ENCODE results near the gene SOX5. TPM values are rescaled to one million over a fixed set of nuclear protein-coding genes. Genes with fewer than 3 reads are reported as not detected.

Gene SOX5
- total and polyA plus RNA-seq, 2 of the 8 experiments (the other 6 are each of a cell fraction or from before 2014, with no cell fraction given), result 2.2 to 2.6 TPM

GRCh38 chr12:23657598-23657997, 291.9 kb downstream of the SOX5 start:
- TF ChIP-seq POLR2A (IDR thresholded peaks at IDR 0.05; ENCODE audit: control extremely low read depth in 1 of 2, low read depth in 2 of 2, low read length in 2 of 2) (no peak), HDAC6 (IDR thresholded peaks at IDR 0.05; ENCODE audit: low read depth, low read length) (no peak), CHD1 (IDR thresholded peaks at IDR 0.05; ENCODE audit: low read depth, low read length) (no peak), SIN3A (conservative IDR thresholded peaks at IDR 0.05 in 1 of 2, IDR thresholded peaks at IDR 0.05 in 1 of 2; ENCODE audit: low read depth in 1 of 2, low read length in 2 of 2) (no peak), CEBPB (IDR thresholded peaks at IDR 0.05; ENCODE audit: low read depth, low read length) (no peak), SIX5 (IDR thresholded peaks at IDR 0.05; ENCODE audit: low read depth, low read length) (no peak), USF2 (IDR thresholded peaks at IDR 0.05; ENCODE audit: low read length) (no peak), SAP30 (IDR thresholded peaks at IDR 0.05; ENCODE audit: insufficient read depth, insufficient replicate concordance, low read length) (no peak), KDM5A (IDR thresholded peaks at IDR 0.05; ENCODE audit: low read length) (no peak), JUND (IDR thresholded peaks at IDR 0.05; ENCODE audit: low read length) (no peak)
- Histone ChIP-seq H2BK5ac (ENCODE audit: low read depth, low read length) (no peak overlapping the region), H3K27me3 (replicated peaks in 1 of 4; ENCODE audit: control insufficient read depth in 3 of 4, extremely low read depth in 1 of 4, insufficient read depth in 3 of 4, low read length in 3 of 4) (peaks cover 0 to 1% (median 0%) of the 10 kb centered on the region in 4 experiments; a peak in 1 of 7 replicates), H4K8ac (ENCODE audit: extremely low read depth, insufficient read depth, low read length) (no peak overlapping the region), H2BK12ac (ENCODE audit: low read depth, low read length) (no peak overlapping the region), H3K4me2 (ENCODE audit: insufficient read depth in 1 of 2, low read depth in 2 of 2, low read length in 2 of 2) (no peak overlapping the region), H3K9me3 (ENCODE audit: insufficient read depth in 2 of 2, low read depth in 1 of 2, low read length in 1 of 2) (no peaks in the 10 kb centered on the region), H3K23ac (ENCODE audit: insufficient read length) (no peak overlapping the region), H3K18ac (ENCODE audit: extremely low read depth, low read length) (no peak overlapping the region), H4K91ac (replicated peaks; ENCODE audit: insufficient read length, low read length) (no peak overlapping the region), H3K27ac (ENCODE audit: low read depth, low read length) (no peak overlapping the region), H3K79me2 (ENCODE audit: control insufficient read depth in 1 of 2, insufficient read depth in 2 of 2, low read length in 2 of 2) (no peaks in the 10 kb centered on the region), H3K79me1 (ENCODE audit: low read depth, low read length) (no peaks in the 10 kb centered on the region), H2BK120ac (replicated peaks; ENCODE audit: low read depth, low read length) (no peak overlapping the region), H3K4ac (replicated peaks; ENCODE audit: insufficient read length, low read depth, low read length) (no peak overlapping the region), H3K9ac (replicated peaks in 1 of 4; ENCODE audit: extremely low read depth in 1 of 4, low read depth in 3 of 4, low read length in 3 of 4) (no peak overlapping the region), H2AK5ac (ENCODE audit: low read depth, low read length) (no peak overlapping the region), H2AFZ (ENCODE audit: low read length) (no peak overlapping the region), H3K14ac (ENCODE audit: insufficient read length) (no peak overlapping the region), H4K20me1 (replicated peaks in 1 of 2; ENCODE audit: control insufficient read depth in 1 of 2, insufficient read depth in 2 of 2, low read length in 2 of 2) (no peaks in the 10 kb centered on the region), H2BK15ac (ENCODE audit: low read length) (no peak overlapping the region), H3K4me1 (replicated peaks in 1 of 4; ENCODE audit: control insufficient read depth in 3 of 4, insufficient read depth in 4 of 4, low read length in 3 of 4) (no peaks in the 10 kb centered on the region), H3K23me2 (ENCODE audit: low read depth, low read length) (peaks cover 2% of the 10 kb centered on the region; the same call in 1 of the 2 replicates), H4K5ac (ENCODE audit: insufficient read length, low read depth, low read length) (no peak overlapping the region), H3K36me3 (ENCODE audit: control insufficient read depth in 2 of 4, insufficient read depth in 4 of 4, low read length in 3 of 4) (no peaks in the 10 kb centered on the region), H3K4me3 (ENCODE audit: extremely low read depth in 1 of 4, insufficient read depth in 2 of 4, low read depth in 3 of 4, low read length in 4 of 4) (no peak overlapping the region), H2BK20ac (ENCODE audit: low read length) (no peak overlapping the region), H3K56ac (replicated peaks; ENCODE audit: insufficient read length, low read depth, low read length) (peak overlapping the region; percentile 46)
- CTCF ChIA-PET (ENCODE audit: partially characterized antibody), result no interaction called here
- no peak for DNase-seq (ENCODE audit: low read depth in 1 of 2, low spot score in 2 of 2)
- POLR2A ChIA-PET (ENCODE audit: partially characterized antibody), result no interaction called here
- 87% methylated on average over 1 of the region's 1 CpG; no CpG with 5 or more reads in 1 of the 2 experiments for WGBS, 2 experiments (ENCODE audit: extremely low coverage in 1 of 2, insufficient coverage in 1 of 2, insufficient read length in 1 of 2, insufficient replicate concordance in 2 of 2, low coverage in 1 of 2, low lambda C conversion rate in 2 of 2, missing lambda C conversion rate in 1 of 2)
- no peak for FAIRE-seq
